Activated naive CD8-positive, alpha-beta T cell treated with anti-CD3 and anti-CD28 coated beads, Interleukin-2, amount 10 ng/mL, durations not matched to agents 7 days and 5 days (primary cell): Measurements from ENCODE around the gene ZRANB3. TPM values are rescaled to one million over a fixed set of nuclear protein-coding genes. Genes with fewer than 3 reads are reported as not detected.
"Not testable (repeated sequence)": the region's sequence is repeated elsewhere in the genome, so short reads cannot be mapped to it uniquely, and the experiment has no call there.

Source experiments
- ATAC-seq: fragments of 150-1000 bp; cut with Tn5 transposase; one replicate; pipeline ENCODE4 v1.10.0; 2021; ENCODE audit warnings: low read depth, moderate library complexity
- POLR2A ChIA-PET: fragments of 350-600 bp; sonication (Branson Sonifier 250); formaldehyde crosslinking; loops from one replicate; lab custom pipeline; 2021; ENCODE audit warnings: antibody characterized with exemption; lab: Charles Lee
- DNase-seq: peaks from one replicate; pipeline ENCODE4 v3.0.0; 2021
- H3K27ac Mint-ChIP-seq: one replicate; pipeline ENCODE4 v1.8.0; 2022; ENCODE audit warnings: mild to moderate bottlenecking, mixed read lengths
- H3K27me3 Mint-ChIP-seq: one replicate; pipeline ENCODE4 v1.8.0; 2022; ENCODE audit warnings: mild to moderate bottlenecking, moderate library complexity, mixed read lengths
- H3K36me3 Mint-ChIP-seq: one replicate; pipeline ENCODE4 v1.8.0; 2021; ENCODE audit warnings: mild to moderate bottlenecking, mixed read lengths
- H3K4me1 Mint-ChIP-seq: one replicate; pipeline ENCODE4 v1.8.0; 2021; ENCODE audit warnings: mixed read lengths
- H3K4me3 Mint-ChIP-seq: one replicate; pipeline ENCODE4 v1.8.0; 2022; ENCODE audit warnings: mild to moderate bottlenecking, moderate library complexity, mixed read lengths
- H3K9me3 Mint-ChIP-seq: one replicate; pipeline ENCODE4 v1.8.0; 2021; ENCODE audit warnings: mixed read lengths
- total RNA-seq, 2 experiments: library from RNA; stranded (reverse); gene quantifications; one replicate each; pipeline ENCODE4 v1.2.3, GENCODE V29; 2021

ZRANB3 gene
- total RNA-seq, 2 experiments from 2014 or later, result 7.0 to 7.9 TPM

DNA sequence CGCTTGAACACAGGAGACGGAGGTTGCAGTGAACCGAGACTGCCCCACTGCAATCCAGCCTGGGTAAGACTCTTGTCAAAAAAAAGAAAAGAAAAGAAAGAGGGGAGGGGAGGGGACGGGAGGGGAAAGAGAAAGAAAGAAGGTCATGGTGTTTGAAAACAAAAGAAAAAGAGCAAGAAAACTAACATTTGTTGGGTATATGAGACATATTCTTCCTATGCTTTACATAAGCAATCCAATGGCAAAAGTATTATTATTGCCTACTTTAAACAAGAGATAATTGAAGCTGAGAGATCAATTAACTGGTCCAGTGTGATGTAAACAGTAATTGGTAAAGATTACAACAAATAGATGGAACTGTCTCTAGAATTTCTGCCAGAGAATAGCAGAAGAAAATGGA is 157.3 kb downstream of the ZRANB3 start:
- POLR2A ChIA-PET, result no interaction called here
- ATAC-seq, result no peak
- Mint-ChIP-seq H3K27me3 (no peaks in the 10 kb centered on the region), H3K9me3 (peaks cover 12% of the 10 kb centered on the region), H3K4me3 (no peak overlapping the region), H3K4me1 (no peaks in the 10 kb centered on the region), H3K36me3 (peaks cover 7% of the 10 kb centered on the region), H3K27ac (no peak overlapping the region)
- DNase-seq, result no peak

DNA sequence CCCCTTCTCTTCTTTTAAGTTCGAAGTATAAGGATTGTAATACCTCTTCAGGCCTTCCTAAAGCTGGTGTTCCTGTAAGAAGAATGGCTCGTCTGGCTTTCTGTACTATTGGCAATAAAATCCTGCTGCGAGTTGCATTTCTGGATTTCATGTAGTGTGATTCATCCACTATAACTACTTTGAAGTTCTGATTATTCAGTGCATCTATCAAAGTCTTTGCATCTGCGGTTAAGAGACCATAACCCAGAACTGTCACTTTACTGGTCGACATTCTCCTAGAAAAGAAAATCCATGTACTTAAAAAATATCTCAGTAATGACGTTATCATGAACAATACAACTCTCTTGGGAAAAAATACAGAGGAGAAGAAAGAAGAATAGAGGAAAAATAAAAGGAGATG is 181.1 kb downstream of the ZRANB3 start:
- Mint-ChIP-seq H3K27me3 (no peaks in the 10 kb centered on the region), H3K4me3 (no peak overlapping the region), H3K9me3 (peaks cover 15% of the 10 kb centered on the region), H3K4me1 (no peaks in the 10 kb centered on the region), H3K27ac (no peak overlapping the region), H3K36me3 (peaks cover 19% of the 10 kb centered on the region)
- DNase-seq, result no peak
- no peak for ATAC-seq
- POLR2A ChIA-PET, result interaction anchor here (0.6 kb wide), 1 partner anchor 44 kb away, joined by 5 read pairs; no protein-coding TSS in a partner anchor

DNA sequence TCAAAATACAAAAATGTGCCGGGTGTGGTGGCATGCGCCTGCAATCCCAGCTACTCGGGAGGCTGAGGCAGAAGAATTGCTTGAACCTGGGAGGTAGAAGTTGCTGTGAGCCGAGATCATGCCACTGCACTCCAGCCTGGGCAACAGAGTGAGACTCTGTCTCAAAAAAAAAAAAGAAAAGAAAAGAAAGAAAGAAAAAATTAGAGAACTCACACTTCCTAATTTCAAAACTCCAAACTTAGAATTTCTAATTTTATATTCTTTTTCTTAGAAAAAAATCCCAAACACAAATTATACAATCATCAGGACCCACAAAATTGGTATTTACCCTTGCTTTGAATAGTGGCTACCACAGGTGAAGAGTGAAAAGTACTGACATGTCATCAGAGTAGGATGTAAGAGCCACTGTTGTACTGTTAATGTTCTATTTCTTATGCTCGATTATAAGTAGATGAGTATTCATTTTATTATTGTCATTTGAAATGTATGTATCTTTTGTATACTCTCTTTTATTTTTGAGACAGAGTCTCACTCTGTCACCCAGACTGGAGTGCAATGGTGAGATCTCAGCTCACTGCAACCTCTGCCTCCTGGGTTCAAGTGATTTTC is 182.8 kb downstream of the ZRANB3 start:
- peaks cover 19% of the 10 kb centered on the region for H3K36me3 Mint-ChIP-seq
- H3K27ac Mint-ChIP-seq, H3K4me1 Mint-ChIP-seq, DNase-seq, H3K4me3 Mint-ChIP-seq, ATAC-seq, H3K27me3 Mint-ChIP-seq, POLR2A ChIA-PET: not testable (repeated sequence)
- peaks cover 16% of the 10 kb centered on the region for H3K9me3 Mint-ChIP-seq

DNA sequence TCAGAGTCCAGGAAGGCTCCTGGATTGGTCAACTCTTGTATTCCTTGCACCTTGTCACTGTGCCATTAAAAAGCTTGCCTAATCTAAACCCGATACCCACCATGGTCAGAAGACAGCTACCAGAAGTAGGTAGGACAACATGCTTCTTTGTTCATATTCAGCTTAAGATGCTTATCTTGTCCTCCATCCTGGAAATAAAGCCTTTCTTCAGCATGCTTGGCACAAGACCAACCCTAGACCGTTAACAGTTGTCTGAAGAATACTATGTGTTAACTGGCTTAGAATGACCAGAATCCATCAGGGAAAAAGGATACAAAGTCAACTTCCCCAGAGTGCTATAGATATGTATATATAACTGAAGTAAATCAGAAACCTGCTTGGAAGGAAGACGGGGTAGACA is 193.9 kb downstream of the ZRANB3 start:
- Mint-ChIP-seq H3K9me3 (peaks cover 8% of the 10 kb centered on the region), H3K36me3 (peaks cover 8% of the 10 kb centered on the region), H3K4me3 (no peak overlapping the region), H3K4me1 (no peaks in the 10 kb centered on the region), H3K27me3 (no peaks in the 10 kb centered on the region), H3K27ac (no peak overlapping the region)
- no peak for ATAC-seq
- POLR2A ChIA-PET, result no interaction called here
- no peak for DNase-seq

DNA sequence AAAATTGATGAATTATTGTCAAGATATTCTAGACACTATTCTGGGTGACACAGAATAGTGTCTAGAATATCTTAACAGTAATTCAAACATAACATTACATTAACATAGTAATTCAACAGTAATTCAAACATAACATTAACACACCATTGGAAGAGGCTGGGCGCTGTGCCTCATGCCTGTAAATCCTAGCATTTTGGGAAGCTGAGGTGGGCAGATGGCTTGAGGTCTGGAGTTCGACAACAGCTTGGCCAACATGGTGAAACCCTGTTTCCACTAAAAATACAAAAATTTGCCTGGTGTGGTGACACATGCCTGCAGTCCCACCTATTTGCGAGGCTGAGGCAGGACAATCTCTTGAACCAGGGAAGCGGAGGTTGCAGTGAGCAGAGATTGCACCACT is 195.8 kb downstream of the ZRANB3 start:
- peaks cover 9% of the 10 kb centered on the region for H3K36me3 Mint-ChIP-seq
- ATAC-seq (no peak), DNase-seq (no peak)
- no peaks in the 10 kb centered on the region for H3K4me1 Mint-ChIP-seq
- peaks cover 11% of the 10 kb centered on the region for H3K9me3 Mint-ChIP-seq
- H3K4me3 Mint-ChIP-seq, result no peak overlapping the region
- POLR2A ChIA-PET, result no interaction called here
- peaks cover 3% of the 10 kb centered on the region for H3K27me3 Mint-ChIP-seq
- H3K27ac Mint-ChIP-seq, result no peak overlapping the region

DNA sequence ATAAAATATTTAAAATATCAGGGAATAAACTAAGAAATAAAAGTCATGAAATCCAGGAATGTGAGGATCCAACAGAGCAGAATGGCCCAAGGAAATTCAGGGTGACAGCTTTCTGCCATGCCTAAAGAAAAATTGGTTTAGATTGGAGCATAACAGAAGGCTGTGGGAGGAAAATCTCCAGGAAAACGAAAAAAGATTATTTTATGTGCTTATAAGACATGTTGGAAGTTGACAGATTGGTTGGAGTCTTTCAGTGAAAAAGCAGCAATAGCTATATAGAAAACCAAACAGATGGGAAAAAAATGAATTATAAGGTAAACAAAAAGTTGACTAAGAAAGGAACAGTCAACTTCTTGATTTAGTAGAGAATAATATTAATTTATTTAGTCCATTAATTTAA is 203.9 kb downstream of the ZRANB3 start:
- POLR2A ChIA-PET, result no interaction called here
- Mint-ChIP-seq H3K4me3 (no peak overlapping the region), H3K27me3 (peaks cover 3% of the 10 kb centered on the region), H3K9me3 (peaks cover 18% of the 10 kb centered on the region), H3K4me1 (no peaks in the 10 kb centered on the region), H3K36me3 (peaks cover 10% of the 10 kb centered on the region), H3K27ac (no peak overlapping the region)
- DNase-seq (no peak), ATAC-seq (no peak)

DNA sequence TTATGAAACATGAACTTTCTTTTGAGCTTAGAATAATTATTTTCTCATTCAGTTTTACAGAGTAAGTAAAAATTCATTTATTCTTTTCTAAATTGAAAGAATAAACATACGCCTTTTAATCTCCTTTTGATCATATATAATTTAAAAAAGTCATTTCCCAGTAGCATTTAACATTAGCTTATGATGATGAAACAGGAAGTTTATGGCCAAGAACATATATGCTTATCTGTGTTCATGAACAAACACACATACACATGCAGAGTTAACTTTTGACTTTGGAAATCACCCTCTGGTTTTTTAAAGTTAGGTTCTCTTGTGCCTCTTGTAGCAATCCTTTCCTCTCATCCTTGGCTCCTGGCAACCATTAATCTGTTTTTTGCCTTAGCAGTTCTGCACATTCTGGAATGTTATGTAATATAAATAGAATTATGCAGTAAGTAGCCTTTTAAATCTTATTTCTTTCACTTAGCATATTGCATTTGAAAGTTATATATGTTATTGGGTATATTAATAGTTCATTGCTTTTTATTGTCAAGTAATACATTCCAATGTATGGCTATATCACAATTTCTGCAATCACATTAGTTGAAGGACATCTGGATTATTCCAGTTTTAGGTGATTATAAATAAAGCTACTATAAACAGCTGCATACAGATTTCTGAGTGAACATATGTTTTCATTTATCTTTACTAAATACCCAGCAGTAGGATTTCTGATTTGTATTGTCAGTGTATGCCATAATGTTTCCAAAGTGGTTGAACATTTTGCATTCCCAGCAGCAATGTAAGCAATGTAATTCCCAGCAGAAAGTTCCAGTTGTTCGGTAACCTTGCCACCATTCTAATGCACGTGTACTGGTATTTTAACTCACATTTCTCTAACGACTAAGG is 210.3 kb downstream of the ZRANB3 start:
- Mint-ChIP-seq H3K27me3 (no peaks in the 10 kb centered on the region), H3K4me1 (no peaks in the 10 kb centered on the region), H3K36me3 (no peaks in the 10 kb centered on the region), H3K4me3 (no peak overlapping the region), H3K9me3 (peaks cover 4% of the 10 kb centered on the region), H3K27ac (no peak overlapping the region)
- DNase-seq (no peak), ATAC-seq (no peak)
- POLR2A ChIA-PET, result interaction anchor here (0.6 kb wide), 1 partner anchor 334 kb away, joined by 3 read pairs; no protein-coding TSS in a partner anchor

DNA sequence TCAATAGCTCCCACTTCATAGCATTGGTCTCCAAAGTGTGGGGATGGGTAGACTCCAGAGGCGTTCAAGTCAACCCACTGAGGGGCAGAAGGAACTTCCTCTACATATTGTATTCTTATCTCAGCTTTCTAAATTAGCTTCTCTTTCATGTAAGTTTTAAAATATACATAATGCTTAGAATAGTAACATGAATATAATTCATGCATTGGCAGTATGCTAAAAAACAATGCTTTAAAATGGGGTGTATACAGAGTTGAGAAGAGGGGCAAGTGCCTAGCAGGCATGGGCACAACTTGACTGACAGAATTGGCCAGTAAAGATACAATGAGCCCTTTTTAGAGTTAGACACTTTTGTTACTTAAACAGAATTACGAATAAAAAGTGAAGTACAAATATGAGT is 212.2 kb downstream of the ZRANB3 start:
- DNase-seq (no peak), ATAC-seq (no peak)
- POLR2A ChIA-PET, result no interaction called here
- H3K4me1 Mint-ChIP-seq, result no peaks in the 10 kb centered on the region
- no peak overlapping the region for H3K4me3 Mint-ChIP-seq
- H3K27me3 Mint-ChIP-seq, result no peaks in the 10 kb centered on the region
- peaks cover 3% of the 10 kb centered on the region for H3K9me3 Mint-ChIP-seq
- no peak overlapping the region for H3K27ac Mint-ChIP-seq
- H3K36me3 Mint-ChIP-seq, result no peaks in the 10 kb centered on the region

DNA sequence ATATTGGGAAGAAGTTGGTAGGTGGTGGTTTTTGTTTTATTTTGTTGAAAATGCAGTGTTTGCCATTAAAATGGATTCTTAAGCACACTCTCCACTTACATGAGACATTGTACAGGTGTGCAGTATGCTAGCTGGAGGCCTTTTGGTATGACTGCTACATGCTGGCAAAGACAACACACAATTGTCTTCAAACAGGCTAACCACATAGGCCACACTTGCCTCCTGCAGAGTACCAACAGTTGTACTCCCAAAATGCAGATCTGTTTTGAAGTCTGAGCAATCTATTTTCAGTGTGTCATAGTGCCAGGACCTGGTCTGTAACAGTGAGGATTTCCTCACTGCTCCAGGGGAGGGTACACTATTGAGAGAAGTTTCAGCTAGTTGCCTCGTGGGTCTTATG is 213.6 kb downstream of the ZRANB3 start:
- H3K4me3 Mint-ChIP-seq, result no peak overlapping the region
- ATAC-seq (no peak), DNase-seq (no peak)
- H3K27me3 Mint-ChIP-seq, result no peaks in the 10 kb centered on the region
- POLR2A ChIA-PET, result no interaction called here
- H3K4me1 Mint-ChIP-seq, result no peaks in the 10 kb centered on the region
- no peaks in the 10 kb centered on the region for H3K36me3 Mint-ChIP-seq
- no peak overlapping the region for H3K27ac Mint-ChIP-seq
- no peaks in the 10 kb centered on the region for H3K9me3 Mint-ChIP-seq

DNA sequence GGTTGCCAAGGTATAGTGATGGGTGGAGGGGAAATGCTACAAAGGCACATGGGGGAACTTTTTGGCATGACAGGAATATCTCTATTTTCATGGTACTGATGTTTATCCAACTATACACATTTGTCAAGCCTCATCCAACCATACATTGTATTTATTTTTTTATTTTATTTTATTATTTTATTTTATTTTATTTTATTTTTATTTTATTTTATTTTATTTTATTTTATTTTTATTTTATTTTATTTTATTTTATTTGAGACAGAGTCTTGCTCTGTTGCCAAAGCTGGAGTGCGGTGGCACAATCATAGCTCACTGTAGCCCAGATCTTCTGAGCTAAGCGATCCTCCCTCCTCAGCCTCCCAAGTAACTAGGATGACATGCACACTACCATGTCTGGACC is 219.1 kb downstream of the ZRANB3 start:
- Mint-ChIP-seq H3K27ac (no peak overlapping the region), H3K27me3 (no peaks in the 10 kb centered on the region), H3K36me3 (peaks cover 10% of the 10 kb centered on the region), H3K9me3 (peaks cover 1% of the 10 kb centered on the region), H3K4me3 (no peak overlapping the region), H3K4me1 (no peaks in the 10 kb centered on the region)
- DNase-seq, result no peak
- POLR2A ChIA-PET, result no interaction called here
- no peak for ATAC-seq

DNA sequence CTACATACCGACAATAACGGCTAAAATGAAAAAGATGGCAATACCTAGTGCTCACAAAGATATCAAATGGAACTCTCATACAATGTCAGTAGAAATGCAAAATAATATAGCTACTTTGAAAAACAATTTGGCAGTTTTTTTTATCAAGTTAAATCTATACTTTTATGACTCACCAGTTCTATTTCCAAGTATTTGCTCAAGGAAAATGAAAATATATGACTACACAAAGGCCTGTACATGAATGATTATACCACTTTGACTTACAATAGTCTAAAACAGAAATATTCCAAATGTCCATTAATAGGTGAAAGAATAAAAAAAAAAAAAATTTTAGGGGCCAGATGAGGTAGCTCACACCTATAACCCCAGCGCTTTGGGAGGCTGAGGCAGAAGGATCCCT is 219.8 kb downstream of the ZRANB3 start:
- Mint-ChIP-seq H3K27me3 (no peaks in the 10 kb centered on the region), H3K4me3 (no peak overlapping the region), H3K9me3 (peaks cover 1% of the 10 kb centered on the region), H3K27ac (no peak overlapping the region), H3K36me3 (peaks cover 10% of the 10 kb centered on the region), H3K4me1 (no peaks in the 10 kb centered on the region)
- ATAC-seq (no peak), DNase-seq (no peak)
- POLR2A ChIA-PET, result no interaction called here

DNA sequence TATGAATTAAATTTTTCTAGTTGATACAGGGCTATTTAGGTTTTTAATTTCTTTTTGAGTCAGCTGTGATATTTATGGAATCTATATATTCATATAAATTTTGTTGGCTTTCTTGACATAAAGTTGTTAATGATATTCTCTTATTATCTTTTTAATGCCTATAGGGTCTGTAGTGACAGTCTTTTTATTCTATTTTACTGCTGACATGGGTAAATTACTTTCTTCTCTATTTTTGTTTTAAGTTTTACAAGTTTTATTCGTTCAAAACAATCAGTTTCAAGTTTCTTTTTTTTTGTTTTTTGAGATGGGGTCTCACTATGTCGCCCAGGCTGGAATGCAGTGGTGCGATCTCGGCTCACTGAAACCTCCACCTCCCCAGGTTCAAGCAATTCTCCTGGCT is 226.3 kb downstream of the ZRANB3 start:
- ATAC-seq (no peak), DNase-seq (no peak)
- Mint-ChIP-seq H3K4me3 (no peak overlapping the region), H3K9me3 (peaks cover 8% of the 10 kb centered on the region), H3K4me1 (peaks cover 6% of the 10 kb centered on the region), H3K27me3 (no peaks in the 10 kb centered on the region), H3K36me3 (peaks cover 15% of the 10 kb centered on the region), H3K27ac (no peak overlapping the region)
- POLR2A ChIA-PET, result no interaction called here

DNA sequence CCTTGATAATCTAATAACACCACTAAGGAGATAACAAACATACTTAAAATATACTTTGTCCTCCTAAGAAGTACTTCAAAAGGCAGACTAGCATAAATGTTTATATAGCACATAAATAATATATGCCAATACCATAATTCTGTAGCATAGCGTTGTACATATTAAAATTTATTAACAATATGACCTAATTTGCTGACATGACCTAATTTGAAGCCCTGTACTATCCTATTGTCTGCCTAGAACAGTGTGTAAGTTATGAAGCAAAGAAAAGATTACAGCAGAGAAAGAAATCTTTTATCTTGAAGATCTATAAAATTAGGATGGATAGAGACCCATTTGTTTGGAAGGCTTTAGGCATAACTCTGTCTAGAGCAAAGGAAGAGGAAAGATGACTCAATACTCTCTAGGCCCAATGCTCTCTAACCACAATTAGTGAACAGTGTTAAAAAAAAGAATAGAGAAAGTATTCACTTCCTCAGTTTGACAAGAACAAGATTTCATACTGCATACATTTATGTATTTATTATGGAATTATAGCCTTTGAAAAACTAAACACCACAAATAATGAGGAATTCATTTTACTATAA is 231.3 kb downstream of the ZRANB3 start:
- Mint-ChIP-seq H3K4me3 (no peak overlapping the region), H3K27me3 (no peaks in the 10 kb centered on the region), H3K27ac (no peak overlapping the region), H3K36me3 (peaks cover 15% of the 10 kb centered on the region), H3K4me1 (peaks cover 6% of the 10 kb centered on the region), H3K9me3 (peaks cover 19% of the 10 kb centered on the region)
- ATAC-seq, result peak; percentile 45
- POLR2A ChIA-PET, result no interaction called here
- no peak for DNase-seq

DNA sequence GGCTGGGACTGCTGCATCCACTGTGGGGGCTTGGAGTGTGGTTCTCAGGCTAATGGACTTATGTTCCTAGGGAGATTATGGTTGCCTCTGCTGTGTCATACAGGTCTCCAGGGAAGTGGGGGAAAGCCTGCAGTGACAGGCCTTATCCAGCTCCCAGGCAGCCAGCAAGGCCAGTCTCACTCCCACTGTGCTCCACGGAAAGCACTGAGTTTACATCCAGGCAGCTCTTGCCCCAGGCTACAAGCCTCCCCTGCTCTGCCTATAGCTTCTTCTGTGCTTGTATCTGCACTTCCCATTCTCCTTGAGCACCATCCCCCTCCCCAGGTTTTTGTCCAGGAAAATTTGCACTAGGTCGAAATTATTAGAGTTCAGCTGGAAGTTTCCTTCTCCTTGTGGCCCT is 231.9 kb downstream of the ZRANB3 start:
- Mint-ChIP-seq H3K36me3 (peaks cover 15% of the 10 kb centered on the region), H3K9me3 (peaks cover 20% of the 10 kb centered on the region), H3K27ac (no peak overlapping the region), H3K27me3 (no peaks in the 10 kb centered on the region), H3K4me1 (peaks cover 6% of the 10 kb centered on the region), H3K4me3 (no peak overlapping the region)
- DNase-seq (no peak), ATAC-seq (no peak)
- POLR2A ChIA-PET, result no interaction called here
